Osteocyte (in vitro differentiated cells): ENCODE measurements around the gene VAMP7. TPM values are rescaled to one million over a fixed set of nuclear protein-coding genes. Genes with fewer than 3 reads are reported as not detected.
"Not testable (repeated sequence)": the region's sequence is repeated elsewhere in the genome, so short reads cannot be mapped to it uniquely, and the experiment has no call there.

Experiments used
- DNase-seq: peaks from one replicate; pipeline ENCODE4 v3.0.0; 2021; ENCODE audit warnings: mixed read lengths; ENCODE audit not compliant: unreplicated experiment; ENCODE audit errors: extremely low spot score
- H3K27ac Mint-ChIP-seq: one replicate; pipeline ENCODE4 v1.8.0; 2021; ENCODE audit warnings: mild to moderate bottlenecking, mixed read lengths; ENCODE audit not compliant: unreplicated experiment
- H3K27me3 Mint-ChIP-seq: one replicate; pipeline ENCODE4 v1.8.0; 2021; ENCODE audit warnings: mixed read lengths; ENCODE audit not compliant: unreplicated experiment
- H3K36me3 Mint-ChIP-seq: one replicate; pipeline ENCODE4 v1.8.0; 2021; ENCODE audit warnings: mixed read lengths; ENCODE audit not compliant: unreplicated experiment
- H3K4me1 Mint-ChIP-seq: one replicate; pipeline ENCODE4 v1.8.0; 2021; ENCODE audit warnings: mixed read lengths; ENCODE audit not compliant: unreplicated experiment
- H3K4me3 Mint-ChIP-seq: one replicate; pipeline ENCODE4 v1.8.0; 2021; ENCODE audit warnings: mild to moderate bottlenecking, moderate library complexity, mixed read lengths; ENCODE audit not compliant: unreplicated experiment
- H3K9me3 Mint-ChIP-seq: one replicate; pipeline ENCODE4 v1.8.0; 2021; ENCODE audit warnings: mixed read lengths; ENCODE audit not compliant: unreplicated experiment
- total RNA-seq: library from RNA; stranded (reverse); gene quantifications from 2 replicates; pipeline ENCODE4 v1.2.1, GENCODE V29; 2021
- TF ChIP-seq, protein P1 (sequence below): fragments of 200-600 bp; sonication (generic); IDR thresholded peaks from 2 replicates; pipeline ENCODE4 v1.5.0; 2021; ENCODE audit warnings: antibody characterized with exemption, mild to moderate bottlenecking, moderate library complexity

Gene VAMP7
- total RNA-seq, 1 donor from 2014 or later = 36.4 TPM

DNA sequence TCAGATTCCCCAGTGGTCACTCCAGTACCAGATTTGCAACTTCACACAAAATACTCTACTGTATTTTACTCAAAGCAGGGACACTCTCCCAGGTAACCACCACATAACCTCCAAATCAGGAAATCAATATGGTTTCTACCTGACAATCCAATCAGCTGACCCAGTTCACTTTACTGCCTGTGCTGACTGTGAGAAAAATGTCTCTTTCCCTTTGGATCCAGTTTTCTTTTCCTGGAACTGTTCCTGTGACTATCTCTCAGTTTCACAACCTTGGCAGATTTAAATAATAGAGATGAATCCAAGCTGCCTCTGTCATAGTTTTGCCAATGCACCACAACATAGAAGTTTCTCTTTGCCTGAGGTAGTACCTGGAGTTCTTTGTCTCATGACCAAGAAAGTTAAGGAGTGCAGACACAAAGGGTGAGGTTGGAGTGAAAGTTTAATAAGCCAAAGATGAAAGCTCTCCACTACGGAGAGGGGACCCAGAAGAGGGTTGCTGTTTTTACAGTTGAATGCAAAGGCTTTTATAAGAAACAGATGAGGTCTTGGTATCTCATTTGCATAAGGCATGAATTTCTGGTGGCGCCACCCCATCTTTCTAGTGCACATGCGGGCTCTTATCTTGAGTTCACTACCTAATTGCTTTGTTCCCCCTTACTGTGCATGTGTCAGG lies 86.6 kb downstream of the VAMP7 start:
- no peak for DNase-seq
- Mint-ChIP-seq H3K36me3 (no peaks in the 10 kb centered on the region), H3K27me3 (no peaks in the 10 kb centered on the region), H3K4me3 (no peak overlapping the region), H3K9me3 (peaks cover 36% of the 10 kb centered on the region), H3K27ac (no peak overlapping the region), H3K4me1 (no peaks in the 10 kb centered on the region)
- TF ChIP-seq, protein P1, sequence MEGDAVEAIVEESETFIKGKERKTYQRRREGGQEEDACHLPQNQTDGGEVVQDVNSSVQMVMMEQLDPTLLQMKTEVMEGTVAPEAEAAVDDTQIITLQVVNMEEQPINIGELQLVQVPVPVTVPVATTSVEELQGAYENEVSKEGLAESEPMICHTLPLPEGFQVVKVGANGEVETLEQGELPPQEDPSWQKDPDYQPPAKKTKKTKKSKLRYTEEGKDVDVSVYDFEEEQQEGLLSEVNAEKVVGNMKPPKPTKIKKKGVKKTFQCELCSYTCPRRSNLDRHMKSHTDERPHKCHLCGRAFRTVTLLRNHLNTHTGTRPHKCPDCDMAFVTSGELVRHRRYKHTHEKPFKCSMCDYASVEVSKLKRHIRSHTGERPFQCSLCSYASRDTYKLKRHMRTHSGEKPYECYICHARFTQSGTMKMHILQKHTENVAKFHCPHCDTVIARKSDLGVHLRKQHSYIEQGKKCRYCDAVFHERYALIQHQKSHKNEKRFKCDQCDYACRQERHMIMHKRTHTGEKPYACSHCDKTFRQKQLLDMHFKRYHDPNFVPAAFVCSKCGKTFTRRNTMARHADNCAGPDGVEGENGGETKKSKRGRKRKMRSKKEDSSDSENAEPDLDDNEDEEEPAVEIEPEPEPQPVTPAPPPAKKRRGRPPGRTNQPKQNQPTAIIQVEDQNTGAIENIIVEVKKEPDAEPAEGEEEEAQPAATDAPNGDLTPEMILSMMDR = no peak

DNA sequence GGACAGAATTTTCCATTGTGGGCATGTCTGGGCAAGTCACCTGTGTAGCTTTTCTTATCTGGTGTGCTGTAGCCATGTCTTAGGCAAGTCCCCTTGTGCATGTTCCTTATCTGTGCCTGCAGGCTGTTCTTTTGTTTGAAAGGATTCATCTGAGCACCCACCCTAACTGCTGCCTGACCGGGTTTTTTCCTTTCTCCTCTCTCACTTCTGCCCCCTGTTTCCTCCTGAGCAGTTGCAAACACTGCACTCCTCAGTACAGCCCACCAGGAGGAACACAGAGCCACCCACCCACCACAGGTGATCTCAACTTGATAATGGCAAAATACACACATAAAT lies 87.1 kb downstream of the VAMP7 start:
- TF ChIP-seq, protein P1 = no peak
- H3K9me3 Mint-ChIP-seq = peaks cover 36% of the 10 kb centered on the region
- H3K27me3 Mint-ChIP-seq = no peaks in the 10 kb centered on the region
- no peak for DNase-seq
- H3K27ac Mint-ChIP-seq = no peak overlapping the region
- H3K36me3 Mint-ChIP-seq = no peaks in the 10 kb centered on the region
- H3K4me1 Mint-ChIP-seq = no peaks in the 10 kb centered on the region
- H3K4me3 Mint-ChIP-seq = no peak overlapping the region

DNA sequence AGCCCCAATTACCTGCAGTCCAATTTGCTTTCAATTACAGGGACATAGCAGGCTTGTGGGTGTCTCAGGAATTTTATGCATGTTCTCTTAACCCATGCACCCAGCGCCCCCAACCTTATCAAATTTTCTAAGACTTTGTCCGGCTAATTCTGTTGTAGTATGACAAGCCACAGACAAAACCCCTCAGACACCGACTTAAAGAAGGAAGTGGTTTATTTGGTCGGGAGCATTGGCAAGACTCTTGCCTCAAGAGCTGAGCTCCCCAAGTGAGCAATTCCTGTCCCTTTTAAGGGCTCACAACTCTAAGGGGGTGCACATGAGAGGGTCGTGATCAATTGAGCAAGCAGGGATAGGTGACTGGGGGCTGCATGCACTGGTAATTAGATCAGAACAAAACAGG lies 87.6 kb downstream of the VAMP7 start:
- DNase-seq = no peak
- TF ChIP-seq, protein P1 = no peak
- H3K36me3 Mint-ChIP-seq = no peaks in the 10 kb centered on the region
- H3K4me3 Mint-ChIP-seq = no peak overlapping the region
- H3K9me3 Mint-ChIP-seq = peaks cover 33% of the 10 kb centered on the region
- H3K4me1 Mint-ChIP-seq = no peaks in the 10 kb centered on the region
- H3K27ac Mint-ChIP-seq = no peak overlapping the region
- no peaks in the 10 kb centered on the region for H3K27me3 Mint-ChIP-seq

DNA sequence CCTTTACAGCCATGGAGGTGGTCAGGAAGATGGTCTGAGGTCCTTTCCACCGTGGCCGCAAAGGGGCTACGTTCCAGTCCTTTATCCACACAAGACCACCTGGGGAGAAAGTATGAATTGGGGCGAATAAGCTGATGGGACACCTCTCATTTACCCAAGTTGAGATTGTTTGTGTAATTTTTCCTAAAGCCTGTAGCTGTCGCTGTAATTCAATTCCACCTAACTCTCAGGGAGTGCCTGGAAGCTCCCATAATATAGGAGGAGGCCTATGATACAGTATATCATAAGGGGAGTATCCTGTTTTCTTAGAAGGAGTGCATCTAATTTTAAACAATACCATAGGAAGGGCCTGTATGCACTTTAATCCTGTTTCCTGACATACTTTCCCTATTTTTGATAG lies 90.5 kb downstream of the VAMP7 start:
- H3K4me1 Mint-ChIP-seq, H3K4me3 Mint-ChIP-seq, H3K36me3 Mint-ChIP-seq, DNase-seq, H3K27me3 Mint-ChIP-seq, H3K27ac Mint-ChIP-seq: not testable (repeated sequence)
- peaks cover 37% of the 10 kb centered on the region for H3K9me3 Mint-ChIP-seq

DNA sequence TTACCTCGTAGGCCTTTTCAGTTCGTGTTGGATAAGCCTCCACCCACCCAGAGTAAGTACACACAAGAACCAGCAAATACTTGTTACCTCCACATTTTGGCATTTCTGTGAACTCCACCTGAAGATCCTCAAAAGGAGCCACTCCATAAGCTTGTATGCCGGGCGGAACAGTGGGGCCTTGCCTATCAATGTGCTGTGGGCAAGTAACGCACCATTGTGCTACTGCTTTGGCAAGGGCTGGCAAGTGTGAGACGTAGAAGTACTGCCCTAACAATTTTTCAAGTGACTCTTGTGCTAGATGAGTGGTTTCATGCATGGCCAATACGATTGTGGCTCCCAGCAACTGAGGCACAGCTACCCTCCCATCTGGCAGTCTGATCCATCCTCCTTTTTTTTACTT lies 91.1 kb downstream of the VAMP7 start:
- H3K4me1 Mint-ChIP-seq, DNase-seq, H3K27me3 Mint-ChIP-seq, H3K27ac Mint-ChIP-seq, H3K4me3 Mint-ChIP-seq, H3K36me3 Mint-ChIP-seq: not testable (repeated sequence)
- H3K9me3 Mint-ChIP-seq = peaks cover 38% of the 10 kb centered on the region

DNA sequence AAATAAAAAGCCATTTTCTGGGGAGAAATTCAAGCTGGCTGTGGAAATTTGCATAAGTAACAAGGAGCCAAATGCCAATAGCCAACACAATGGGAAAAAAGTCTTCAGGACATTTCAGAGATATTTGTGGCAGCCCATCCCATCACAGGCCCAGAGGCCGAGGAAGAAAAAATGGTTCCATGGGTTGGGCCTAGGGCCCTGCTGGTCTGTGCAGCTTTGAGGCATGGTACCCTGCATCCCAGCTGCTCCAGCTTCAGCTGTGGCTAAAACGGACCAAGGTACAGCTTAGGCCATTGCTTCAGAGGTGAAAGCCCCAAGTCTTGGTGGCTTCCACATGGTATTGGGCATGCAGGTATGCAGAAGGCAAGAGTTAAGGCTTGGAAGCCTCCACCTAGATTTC lies 102.2 kb downstream of the VAMP7 start:
- no peaks in the 10 kb centered on the region for H3K36me3 Mint-ChIP-seq
- no peaks in the 10 kb centered on the region for H3K27me3 Mint-ChIP-seq
- DNase-seq = no peak
- no peak overlapping the region for H3K4me3 Mint-ChIP-seq
- TF ChIP-seq, protein P1 = no peak
- H3K4me1 Mint-ChIP-seq = no peaks in the 10 kb centered on the region
- H3K9me3 Mint-ChIP-seq = no peaks in the 10 kb centered on the region
- no peak overlapping the region for H3K27ac Mint-ChIP-seq
